ENCODE data around the gene DNAAF5.
"Not testable (repeated sequence)": the region's sequence is repeated elsewhere in the genome, so short reads cannot be mapped to it uniquely, and the experiment has no call there.

DNA sequence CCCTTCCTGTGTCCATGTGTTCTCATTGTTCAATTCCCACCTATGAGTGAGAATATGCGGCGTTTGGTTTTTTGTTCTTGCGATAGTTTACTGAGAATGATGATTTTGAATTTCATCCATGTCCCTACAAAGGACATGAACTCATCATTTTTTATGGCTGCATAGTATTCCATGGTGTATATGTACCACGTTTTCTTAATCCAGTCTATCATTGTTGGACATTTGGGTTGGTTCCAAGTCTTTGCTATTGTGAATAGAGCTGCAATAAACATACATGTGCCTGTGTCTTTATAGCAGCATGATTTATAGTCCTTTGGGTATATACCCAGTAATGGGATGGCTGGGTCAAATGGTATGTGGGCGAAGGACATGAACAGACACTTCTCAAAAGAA, 17.6 kb downstream of the DNAAF5 start:
- not testable (repeated sequence) for TF ChIP-seq POLR2A (IDR thresholded peaks at IDR 0.05)
- TF ChIP-seq, protein P1, sequence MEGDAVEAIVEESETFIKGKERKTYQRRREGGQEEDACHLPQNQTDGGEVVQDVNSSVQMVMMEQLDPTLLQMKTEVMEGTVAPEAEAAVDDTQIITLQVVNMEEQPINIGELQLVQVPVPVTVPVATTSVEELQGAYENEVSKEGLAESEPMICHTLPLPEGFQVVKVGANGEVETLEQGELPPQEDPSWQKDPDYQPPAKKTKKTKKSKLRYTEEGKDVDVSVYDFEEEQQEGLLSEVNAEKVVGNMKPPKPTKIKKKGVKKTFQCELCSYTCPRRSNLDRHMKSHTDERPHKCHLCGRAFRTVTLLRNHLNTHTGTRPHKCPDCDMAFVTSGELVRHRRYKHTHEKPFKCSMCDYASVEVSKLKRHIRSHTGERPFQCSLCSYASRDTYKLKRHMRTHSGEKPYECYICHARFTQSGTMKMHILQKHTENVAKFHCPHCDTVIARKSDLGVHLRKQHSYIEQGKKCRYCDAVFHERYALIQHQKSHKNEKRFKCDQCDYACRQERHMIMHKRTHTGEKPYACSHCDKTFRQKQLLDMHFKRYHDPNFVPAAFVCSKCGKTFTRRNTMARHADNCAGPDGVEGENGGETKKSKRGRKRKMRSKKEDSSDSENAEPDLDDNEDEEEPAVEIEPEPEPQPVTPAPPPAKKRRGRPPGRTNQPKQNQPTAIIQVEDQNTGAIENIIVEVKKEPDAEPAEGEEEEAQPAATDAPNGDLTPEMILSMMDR (IDR thresholded peaks at IDR 0.05) = not testable (repeated sequence)

All from uterus (tissue), 2 donors.